Middle frontal gyrus (tissue), 1 donor: ENCODE results near the gene CD300LG.
"Not testable (repeated sequence)": the region's sequence is repeated elsewhere in the genome, so short reads cannot be mapped to it uniquely, and the experiment has no call there.

Experiments
- DNase-seq: peaks from one replicate; pipeline ENCODE4 v3.0.0-alpha.2; 2015; ENCODE audit warnings: low spot score; ENCODE audit errors: extremely low spot score

The CD300LG gene

DNA sequence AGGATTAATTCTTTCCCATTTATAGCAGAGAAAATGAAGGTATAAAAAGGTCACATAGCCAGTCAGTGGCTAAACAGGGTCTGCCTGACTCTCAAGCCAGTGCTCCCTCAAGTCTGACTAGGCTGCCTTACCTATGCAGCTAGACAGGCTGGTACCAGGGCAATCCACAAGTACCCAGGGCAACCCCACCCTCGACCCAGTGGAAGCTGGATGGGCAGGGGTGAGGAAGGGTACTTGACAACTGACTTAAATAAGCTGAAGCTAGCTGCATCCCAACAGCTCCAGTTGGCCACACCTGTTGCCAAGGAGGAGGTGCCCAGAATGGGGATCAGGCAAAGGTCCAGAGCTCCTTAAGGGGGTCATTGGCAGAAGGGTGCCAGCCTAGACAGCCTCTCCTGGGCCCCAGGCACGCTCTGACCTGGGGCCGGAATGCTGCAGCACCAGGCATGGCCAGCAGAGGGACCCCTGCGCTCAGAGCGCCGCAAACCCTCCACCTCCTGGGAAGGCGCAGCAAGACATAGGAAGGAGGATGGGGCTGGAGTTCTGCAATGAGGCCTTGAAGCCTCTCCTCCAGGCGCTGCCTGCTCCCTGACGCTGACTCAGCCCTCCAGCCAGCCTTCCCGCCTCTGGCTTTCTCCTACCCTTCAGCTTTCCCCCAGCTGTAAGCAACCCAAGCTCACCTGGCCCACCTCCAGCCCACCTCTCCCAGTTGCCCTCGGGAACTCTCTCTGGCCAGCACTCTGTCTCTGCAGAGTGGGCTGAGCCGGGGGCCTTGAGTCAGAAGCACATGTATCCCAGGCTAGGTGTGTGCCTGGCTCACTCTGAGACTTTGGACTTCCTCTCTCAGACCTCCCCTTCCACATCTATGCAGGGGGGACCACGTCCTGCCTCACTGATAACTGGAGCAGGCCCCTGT, 31.5 kb downstream of the CD300LG start:
- peak; percentile 37 for DNase-seq

GRCh38 chr17:43879723-43880419, 32.9 kb downstream of the CD300LG start:
- DNase-seq: no peak

DNA sequence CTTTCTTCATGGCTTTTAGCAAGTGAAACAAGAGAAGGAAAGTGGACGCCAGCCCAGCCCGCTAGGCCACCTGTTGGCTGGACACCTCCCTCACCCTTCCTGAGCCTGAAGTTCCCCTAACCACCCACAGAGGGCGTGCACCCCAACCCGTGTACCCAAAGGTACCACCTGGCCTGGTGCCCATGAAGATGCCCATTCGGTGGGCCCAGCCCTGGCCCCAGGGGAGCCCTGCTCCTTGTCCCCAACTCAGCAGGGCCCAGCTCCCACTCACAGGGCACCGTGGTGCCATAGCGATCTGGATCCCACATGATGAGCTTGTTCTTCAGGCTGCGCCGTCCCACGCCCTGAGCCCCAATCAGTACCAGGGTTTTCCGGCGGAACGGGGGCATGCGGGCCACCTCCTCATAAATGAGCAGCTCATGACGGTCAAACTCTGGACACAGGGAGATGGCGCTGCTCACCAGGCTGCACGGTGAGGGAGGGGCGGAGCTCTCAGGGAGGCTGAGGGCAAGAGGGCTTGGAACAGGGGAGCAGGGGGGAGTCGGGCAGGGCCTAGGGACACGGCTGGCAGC, 33.5 kb downstream of the CD300LG start:
- DNase-seq: no peak

DNA sequence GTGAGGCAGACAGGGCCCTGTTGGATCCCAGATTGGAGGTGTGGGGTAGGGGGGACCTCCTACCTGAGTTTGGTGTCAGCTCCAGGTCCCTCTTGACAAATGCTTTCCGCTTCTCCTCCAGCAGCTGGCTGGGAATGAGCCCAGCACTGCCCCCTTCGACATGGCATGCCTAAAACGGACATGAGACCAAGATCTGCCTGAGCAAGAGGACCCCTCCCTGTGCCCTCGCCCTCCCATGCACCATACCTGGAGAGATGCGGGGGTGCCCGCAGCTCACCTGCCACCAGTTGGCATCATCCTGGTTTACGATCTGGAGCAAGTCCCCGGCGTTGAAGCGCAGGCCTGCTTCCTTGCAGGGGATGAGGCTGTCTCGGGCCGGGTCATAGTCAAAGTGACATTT, 34.2 kb downstream of the CD300LG start:
- DNase-seq: no peak

- no peak for DNase-seq
Measured at GRCh38 chr17:43881758-43882505, 35.0 kb downstream of the CD300LG start.

- DNase-seq: no peak
Measured at GRCh38 chr17:43882761-43883415, 35.9 kb downstream of the CD300LG start.

- no peak for DNase-seq
Measured at GRCh38 chr17:43888548-43888947, 41.6 kb downstream of the CD300LG start.

DNA sequence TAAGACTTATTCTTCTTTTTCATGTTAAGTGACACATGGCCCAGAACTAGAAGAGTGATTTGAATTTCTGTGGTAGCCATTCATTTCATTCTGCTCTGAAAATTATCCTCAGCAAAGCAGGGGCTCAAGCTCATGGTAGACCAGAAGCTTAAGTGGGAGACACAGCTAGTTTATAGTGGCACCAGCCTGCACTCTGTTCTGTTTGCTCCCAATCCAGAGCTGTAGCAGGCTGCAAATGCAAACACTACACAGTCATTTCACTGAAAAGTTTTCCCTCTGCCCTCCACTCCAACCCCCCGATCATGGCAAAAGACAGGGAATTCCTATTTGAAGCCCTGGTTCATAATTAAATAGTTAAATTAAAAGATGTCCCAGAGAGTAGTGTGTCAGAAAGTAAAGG, 43.3 kb downstream of the CD300LG start:
- DNase-seq: no peak

DNA sequence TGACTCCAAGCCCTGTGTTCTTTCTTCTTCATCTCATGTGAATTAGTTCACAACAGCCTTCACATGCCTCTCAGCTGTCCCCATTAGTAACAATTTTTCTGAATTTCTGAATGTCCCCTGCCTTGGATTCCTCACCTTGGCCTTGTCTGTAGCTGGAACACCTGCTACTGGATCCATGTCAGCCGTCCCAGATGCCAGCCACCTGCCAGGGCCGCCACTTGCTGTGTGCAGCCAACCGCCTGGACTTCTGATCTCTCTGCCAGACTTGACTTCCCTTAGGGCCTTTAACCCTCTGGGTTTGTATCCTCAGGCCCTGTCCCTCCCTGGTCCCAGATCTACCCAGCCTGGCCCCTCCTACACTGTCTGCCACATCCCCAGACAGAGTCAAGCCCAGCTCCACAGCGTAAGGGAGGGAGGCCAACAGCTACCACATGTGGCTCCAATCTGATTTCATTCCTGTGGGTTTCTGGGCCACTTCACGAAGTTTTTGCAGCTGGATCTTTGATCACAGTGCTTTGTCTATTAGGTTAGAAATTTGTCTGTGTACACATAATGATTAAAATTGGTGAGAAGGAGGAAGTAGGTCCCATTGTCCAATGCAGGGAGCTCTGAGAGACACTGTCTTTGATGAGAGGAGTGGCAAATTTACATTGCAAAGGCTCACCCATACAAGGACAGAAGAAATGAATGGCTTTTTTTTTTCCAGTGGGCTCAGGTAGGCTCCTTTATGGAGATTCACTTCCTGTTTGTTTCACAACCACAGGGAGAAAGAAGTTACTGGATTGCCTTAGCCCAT, 45.1 kb downstream of the CD300LG start:
- DNase-seq: no peak

DNA sequence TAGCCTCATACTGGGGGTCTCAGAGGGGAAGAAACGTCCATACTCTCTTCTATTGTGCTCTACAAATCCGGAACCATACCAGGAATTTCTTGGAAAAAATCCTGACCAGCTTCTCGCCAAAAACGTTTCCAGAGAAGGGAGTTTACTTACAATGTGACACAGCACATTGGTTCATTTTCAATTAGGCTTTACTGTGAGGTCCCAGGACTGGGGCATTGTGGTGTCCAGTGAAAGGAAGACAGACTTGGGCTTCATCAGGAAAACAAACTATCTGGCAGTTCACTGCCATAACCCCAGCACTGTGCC, 45.6 kb downstream of the CD300LG start:
- no peak for DNase-seq

- not testable (repeated sequence) for DNase-seq
Measured at GRCh38 chr17:43894494-43894893, 47.5 kb downstream of the CD300LG start.

GRCh38 chr17:43897831-43898230, 50.9 kb downstream of the CD300LG start:
- no peak for DNase-seq

DNA sequence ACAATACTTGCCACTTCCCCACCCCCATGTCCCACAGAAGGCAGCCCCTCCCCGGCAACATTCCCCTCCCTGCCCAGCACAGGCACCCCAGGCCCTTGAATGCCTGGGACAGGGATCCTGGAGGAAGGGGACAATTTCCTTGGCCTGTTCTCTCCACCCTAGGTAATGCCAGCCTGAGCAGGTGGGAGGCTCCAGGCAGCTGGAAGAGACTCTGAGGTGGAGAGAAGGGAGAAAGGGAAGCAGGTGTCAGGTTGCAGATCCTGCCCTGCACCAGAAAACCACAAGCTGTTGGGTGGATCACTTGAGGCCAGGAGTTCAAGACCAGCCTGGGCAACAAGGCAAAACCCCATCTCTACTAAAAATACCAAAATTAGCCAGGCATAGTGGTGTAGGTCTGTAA, 51.5 kb downstream of the CD300LG start:
- DNase-seq: no peak

DNA sequence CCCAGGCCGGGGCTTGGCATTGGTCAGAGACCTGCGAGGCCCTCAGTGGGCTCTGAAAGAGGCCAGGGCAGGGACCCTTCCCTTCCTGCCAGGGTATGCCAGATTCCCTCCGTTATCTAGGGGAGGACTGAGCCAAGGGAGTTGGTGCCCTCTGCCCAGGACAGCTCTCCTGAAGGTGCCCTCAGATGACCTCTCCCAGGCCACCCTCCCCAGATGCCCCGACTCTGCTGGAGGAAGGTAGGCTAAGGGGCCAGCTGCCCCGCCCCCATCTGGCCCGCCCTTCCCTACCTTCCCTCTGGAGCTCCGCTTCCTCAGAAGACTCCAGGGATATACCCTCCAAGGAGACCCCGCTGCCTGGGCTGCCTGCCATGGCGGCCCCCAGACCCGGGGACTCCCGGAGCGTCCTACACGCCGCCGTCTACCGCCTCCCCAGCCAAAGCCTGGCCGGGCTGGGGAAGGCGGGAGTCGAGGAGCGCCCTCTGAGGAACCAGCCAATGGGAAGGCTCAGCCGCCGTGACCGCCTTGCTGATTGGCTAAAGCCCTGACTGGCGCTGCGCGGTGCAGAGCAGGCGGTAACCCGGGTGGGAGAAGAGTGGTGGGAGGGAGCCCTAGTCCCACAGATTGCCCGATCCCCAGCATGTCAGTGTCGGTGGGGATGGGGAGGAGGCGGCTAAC, 53.3 kb downstream of the CD300LG start:
- DNase-seq: peak; percentile 84

- DNase-seq: no peak
Measured at GRCh38 chr17:43900858-43901754, 54.1 kb downstream of the CD300LG start.

- no peak for DNase-seq
Measured at GRCh38 chr17:43901861-43902589, 55.0 kb downstream of the CD300LG start.

GRCh38 chr17:43905400-43905984, 58.5 kb downstream of the CD300LG start:
- DNase-seq: no peak
